PC-3 (cell line): ENCODE results near the gene NDUFA3.

Experiments
- CTCF ChIP-seq: fragments of 300-600 bp; sonication (generic); conservative IDR thresholded peaks from 2 replicates; pipeline ENCODE4 v1.5.1; 2017; ENCODE audit warnings: antibody characterized with exemption, low read depth, mild to moderate bottlenecking, low read length
- EZH2 ChIP-seq: fragments of 300-600 bp; sonication (generic); IDR thresholded peaks from one replicate; pipeline ENCODE4 v1.6.1; 2017; ENCODE audit warnings: antibody characterized with exemption, mild to moderate bottlenecking, low read length; ENCODE audit not compliant: unreplicated experiment
- EZH2phosphoT487 ChIP-seq: fragments of 300-600 bp; sonication (generic); IDR thresholded peaks from 2 replicates; pipeline ENCODE4 v1.6.1; 2018; ENCODE audit warnings: mild to moderate bottlenecking, antibody characterized with exemption, low read length, borderline replicate concordance

- TF ChIP-seq CTCF (no peak), EZH2phosphoT487 (no peak), EZH2 (no peak)
These were observed 39.1 kb upstream of the NDUFA3 start, which contains the start of gene VSTM1 for GRCh38 chr19:54063350-54064116.
